GM12865 (cell line): ENCODE data around the gene MRPL38.

ENCODE experiments used
- DNase-seq: peaks from one replicate; pipeline ENCODE4 v3.0.0; 2010; ENCODE audit warnings: low read depth
- H3K4me3 ChIP-seq: 2 replicates; pipeline ENCODE4 v1.5.1; 2011; ENCODE audit warnings: mild to moderate bottlenecking, low read depth, low read length, control low read depth
- TF ChIP-seq, protein P1 (sequence below): IDR thresholded peaks from 2 replicates; pipeline ENCODE4 v1.5.1; 2011; ENCODE audit warnings: low read length, control low read depth, low read depth, inconsistent platforms; ENCODE audit not compliant: insufficient read depth; ENCODE audit errors: missing control alignments

MRPL38 gene

DNA sequence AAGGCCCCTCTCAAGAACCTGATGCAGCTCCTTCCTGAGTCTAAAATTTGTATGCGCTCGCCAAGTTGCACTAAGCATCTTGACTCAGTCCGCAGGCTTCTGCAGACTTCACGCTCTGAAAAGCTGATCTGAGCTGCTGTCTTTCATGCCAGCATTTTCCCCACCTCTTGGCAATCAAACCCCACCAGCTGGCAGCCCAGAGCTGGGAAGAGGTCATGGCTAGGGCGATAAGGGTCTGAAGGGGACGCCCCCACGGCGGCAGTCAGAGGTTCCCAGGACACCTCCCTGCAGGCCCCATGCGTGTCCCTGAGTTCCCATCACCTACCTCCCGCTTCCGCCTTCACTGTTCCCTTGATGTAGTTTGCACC, 55.4 kb downstream of the MRPL38 start:
- TF ChIP-seq, protein P1, sequence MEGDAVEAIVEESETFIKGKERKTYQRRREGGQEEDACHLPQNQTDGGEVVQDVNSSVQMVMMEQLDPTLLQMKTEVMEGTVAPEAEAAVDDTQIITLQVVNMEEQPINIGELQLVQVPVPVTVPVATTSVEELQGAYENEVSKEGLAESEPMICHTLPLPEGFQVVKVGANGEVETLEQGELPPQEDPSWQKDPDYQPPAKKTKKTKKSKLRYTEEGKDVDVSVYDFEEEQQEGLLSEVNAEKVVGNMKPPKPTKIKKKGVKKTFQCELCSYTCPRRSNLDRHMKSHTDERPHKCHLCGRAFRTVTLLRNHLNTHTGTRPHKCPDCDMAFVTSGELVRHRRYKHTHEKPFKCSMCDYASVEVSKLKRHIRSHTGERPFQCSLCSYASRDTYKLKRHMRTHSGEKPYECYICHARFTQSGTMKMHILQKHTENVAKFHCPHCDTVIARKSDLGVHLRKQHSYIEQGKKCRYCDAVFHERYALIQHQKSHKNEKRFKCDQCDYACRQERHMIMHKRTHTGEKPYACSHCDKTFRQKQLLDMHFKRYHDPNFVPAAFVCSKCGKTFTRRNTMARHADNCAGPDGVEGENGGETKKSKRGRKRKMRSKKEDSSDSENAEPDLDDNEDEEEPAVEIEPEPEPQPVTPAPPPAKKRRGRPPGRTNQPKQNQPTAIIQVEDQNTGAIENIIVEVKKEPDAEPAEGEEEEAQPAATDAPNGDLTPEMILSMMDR: no peak
- H3K4me3 ChIP-seq: no peak overlapping the region
- no peak for DNase-seq
